HG03060 (cell line): ENCODE data around the gene CINP.
"Not testable (repeated sequence)": the region's sequence is repeated elsewhere in the genome, so short reads cannot be mapped to it uniquely, and the experiment has no call there.

ENCODE experiments used
- ATAC-seq: cut with Tn5 transposase; IDR thresholded peaks from one replicate; pipeline ENCODE4 v1.9.1; 2021; ENCODE audit warnings: low read depth, moderate number of reproducible peaks; ENCODE audit not compliant: unreplicated experiment

The CINP gene

DNA sequence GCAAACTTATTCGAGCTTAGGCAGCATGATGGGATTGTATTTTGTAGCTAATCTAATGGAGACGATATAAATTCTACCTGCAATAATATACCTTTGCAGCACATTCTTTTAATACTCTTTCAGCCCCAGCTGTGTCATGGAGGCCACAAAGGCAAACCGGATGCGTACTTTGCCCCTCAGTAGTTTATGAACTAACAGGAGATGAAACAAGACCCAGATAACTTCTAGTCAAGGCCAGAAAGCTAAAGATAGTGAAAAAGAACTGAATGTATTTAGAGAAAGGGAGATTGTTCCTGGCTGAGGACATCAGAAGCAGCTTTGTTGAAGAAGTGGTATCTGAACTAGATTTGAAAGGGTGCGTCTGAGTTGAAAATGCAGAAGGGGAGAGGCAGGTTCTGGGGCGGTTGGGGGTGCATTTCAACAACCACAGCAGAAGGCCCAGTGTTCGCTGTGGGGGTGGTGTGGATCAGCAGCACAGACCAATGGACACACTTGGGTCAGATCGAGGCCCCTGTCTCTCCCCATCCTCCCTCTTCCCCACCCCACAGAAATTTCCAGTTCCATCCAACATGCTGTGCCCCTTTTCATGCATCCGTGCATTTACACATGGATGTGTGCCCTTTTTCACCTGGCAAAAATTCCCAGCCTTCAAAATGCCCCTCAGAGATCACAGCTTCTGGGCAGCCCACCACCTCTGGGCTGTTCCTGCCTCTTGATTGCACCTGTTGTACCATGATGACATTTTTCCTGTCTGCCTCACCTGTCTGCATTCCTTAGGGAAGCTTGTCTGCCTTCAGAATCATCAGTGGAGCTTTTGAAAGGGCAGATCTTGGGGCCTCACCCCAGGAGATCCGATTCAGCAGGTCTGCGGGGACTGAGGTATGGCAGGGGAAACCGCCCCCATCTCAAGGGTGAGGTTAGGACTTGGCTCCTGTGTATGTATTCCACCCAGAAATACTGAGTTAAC, 41.0 kb downstream of the CINP start:
- ATAC-seq: no peak

DNA sequence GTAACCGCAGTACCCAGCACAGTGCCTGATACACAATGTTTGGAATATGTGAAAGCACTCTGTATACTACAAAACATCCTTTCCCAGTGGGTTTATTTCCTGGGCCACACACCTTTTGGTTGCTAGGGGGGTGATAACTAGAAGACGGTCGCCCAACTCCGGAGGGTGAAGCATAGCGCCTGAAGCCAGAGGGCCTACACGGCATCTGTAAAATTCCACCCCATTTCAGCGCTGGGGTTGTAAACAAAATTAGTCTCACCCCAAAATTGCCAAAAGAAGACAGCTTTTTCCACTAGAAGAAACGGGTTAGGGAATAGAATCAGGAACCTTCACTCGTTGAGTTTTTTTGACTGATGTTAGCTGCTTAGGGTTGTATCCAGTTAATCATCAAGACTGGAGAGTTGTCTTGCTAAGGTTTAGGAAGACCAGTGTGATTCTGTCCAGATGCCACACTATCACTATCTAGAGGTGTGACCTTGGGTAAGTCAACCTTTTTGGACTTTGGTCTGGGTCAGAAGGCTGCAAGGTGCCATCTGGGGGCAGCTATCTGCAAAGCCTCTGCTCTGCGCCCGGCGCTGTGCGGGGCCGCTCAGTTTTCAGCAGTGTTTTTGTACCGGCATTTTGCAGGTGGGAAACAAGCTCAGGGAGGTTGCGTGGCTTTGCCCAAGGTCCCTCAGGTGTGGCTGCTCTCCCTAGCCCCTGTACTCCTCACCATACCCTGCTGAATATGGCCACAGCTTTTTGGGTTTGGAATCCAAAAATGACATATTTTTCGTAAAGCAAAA, 41.8 kb downstream of the CINP start:
- no peak for ATAC-seq

- no peak for ATAC-seq
Observed at GRCh38 chr14:102320033-102320660, 42.5 kb downstream of the CINP start.

DNA sequence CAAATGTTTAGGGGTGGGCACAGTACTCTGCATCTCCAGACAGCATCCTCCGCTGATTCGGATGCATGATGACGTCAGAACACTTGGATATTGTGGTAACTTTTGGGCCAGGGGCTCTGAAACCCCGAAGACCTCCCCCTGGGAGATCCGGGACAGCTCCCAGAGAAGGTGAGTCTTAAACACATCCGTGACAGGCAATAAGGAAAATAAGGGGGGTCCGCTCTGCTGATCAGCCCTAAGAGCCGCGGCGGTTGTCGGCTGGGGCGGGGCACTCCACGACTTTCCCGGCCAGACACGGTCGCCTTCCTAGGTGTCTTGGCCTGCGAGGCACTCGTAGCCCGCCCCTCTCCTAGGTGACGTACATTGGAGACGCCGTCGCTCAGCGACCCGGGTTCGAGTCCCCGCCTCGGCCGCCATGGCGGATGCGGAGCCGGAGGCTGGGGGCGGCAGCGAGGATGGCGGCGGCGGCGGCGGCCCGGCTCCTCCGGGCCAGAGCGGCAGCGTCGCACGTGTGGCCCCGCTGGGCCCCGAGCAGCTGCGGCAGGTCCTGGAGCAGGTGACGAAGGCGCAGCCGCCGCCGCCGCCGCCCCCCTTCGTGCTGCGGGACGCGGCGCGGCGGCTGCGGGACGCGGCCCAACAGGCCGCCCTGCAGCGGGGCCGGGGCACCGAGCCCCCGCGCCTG, 43.2 kb downstream of the CINP start, which contains the start of gene ZNF839:
Gene ZNF839, plus strand, starts transcription at position 396 of the 682 bp plus-strand sequence. Its CDS starts 20 bp downstream, at position 416.
- no peak for ATAC-seq

GRCh38 chr14:102318781-102319276, 43.9 kb downstream of the CINP start:
- ATAC-seq: no peak

- ATAC-seq: no peak
Observed at GRCh38 chr14:102317564-102318248, 45.0 kb downstream of the CINP start.

DNA sequence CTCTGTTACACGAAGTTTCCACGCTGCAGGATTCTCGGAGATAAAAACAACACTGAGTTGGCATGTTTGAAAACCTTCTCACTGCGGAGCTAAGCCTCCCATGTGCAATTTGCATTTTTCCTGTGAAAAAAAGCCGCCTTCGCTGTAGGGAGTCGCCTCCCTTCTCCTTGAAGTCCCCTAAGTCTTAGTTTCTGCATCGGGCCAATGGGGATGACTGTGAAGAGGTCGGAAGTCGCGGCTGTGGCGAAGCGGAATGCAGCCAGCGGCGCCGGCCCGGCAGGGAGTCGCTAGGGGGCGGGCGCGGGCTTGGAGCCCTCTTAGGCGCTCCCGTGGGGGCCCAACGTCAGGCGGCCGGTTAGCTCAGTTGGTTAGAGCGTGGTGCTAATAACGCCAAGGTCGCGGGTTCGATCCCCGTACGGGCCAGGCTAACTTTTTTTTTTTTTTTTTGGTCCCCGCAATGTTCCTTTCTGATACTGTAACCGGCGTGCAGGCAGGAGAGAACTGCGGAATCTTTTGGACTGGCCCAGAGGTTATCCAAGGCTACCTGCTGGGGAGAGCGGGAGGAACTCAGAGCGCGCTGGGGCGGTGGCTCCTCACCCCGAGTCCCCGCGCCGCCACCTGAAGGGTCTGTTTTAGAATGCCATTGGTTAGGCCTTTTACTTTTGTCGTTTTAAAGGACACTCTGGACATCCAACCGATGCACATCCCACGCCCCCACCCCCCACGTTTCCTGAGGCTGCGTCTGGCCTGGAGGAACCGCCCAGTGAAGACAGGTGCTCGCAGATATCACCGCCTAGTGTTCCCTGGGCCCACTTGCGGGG, 45.7 kb downstream of the CINP start:
- ATAC-seq: peak; percentile 56

DNA sequence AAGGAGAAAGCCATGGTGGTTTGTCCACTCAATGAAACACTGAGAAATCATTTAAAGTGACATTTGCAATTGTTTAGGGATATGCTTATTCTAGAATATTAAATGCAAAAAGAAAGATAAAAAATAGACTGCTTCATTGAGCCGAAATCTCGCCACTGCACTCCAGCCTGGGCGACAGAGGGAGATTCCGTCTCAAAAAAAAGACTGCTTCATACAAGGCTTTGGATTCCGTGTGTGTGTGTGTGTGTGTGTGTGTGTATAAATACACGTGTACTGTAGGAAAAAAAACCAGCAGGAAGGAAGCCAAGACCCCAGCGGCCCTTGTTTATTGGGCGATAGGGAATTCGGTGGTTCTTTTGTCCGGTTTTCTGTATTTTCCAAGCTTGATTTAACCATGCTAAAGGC, 46.4 kb downstream of the CINP start:
- no peak for ATAC-seq

DNA sequence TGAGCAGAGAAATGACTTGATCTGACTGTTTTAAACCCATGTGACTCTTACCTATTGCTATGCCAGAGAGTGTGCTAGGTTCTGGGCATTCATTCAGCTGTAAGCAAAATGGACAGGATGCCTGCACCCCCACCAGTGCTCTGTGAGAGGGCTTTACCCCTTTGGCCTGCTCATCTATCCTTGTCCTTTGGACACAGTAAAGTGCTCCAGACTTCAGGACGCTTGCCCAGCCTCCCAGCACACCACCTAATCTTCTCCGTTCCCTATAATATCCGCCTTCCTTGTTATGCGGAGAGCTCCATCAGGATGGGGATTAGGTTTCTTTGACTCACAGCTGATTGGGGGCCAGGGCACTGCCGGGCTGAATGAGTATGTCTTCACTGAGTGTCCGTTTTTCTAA, 47.6 kb downstream of the CINP start:
- no peak for ATAC-seq

DNA sequence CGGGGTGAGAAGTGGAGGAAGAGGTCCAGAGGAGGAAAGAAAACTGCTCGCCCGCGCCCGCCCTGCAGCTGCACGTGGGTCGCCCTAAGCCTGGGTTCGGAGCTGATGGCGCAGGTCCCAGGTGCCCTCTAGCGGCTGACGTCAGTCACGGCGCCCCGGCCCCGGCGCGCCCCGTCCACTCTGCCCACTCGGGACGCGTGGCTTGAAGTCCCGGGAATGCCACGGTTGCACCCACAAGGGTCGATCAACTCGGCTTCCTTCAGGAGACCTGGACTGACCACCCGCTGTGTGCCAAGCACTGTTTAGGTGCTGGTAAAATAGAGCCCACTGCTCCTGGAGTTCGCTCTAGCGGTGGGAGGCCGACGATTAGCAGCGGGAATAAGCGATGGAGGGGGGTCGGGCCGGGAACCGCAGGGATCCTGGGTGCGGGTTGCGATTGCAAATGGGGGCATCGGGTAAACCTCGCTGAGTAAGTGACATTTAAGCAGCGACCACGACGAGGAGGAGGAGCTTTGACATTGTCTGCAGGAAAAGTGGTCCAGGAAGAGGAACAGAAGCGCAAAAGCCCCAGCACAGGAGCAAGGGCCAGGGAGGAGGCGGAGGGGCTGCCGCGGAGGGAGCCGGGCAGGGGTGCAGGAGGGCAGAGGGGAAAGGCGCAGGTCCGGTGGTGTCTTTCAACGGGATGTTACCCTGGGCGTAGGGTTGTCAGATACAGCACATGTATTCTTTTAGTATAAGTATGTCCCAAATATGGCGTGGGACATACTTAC, 48.3 kb downstream of the CINP start:
- no peak for ATAC-seq

DNA sequence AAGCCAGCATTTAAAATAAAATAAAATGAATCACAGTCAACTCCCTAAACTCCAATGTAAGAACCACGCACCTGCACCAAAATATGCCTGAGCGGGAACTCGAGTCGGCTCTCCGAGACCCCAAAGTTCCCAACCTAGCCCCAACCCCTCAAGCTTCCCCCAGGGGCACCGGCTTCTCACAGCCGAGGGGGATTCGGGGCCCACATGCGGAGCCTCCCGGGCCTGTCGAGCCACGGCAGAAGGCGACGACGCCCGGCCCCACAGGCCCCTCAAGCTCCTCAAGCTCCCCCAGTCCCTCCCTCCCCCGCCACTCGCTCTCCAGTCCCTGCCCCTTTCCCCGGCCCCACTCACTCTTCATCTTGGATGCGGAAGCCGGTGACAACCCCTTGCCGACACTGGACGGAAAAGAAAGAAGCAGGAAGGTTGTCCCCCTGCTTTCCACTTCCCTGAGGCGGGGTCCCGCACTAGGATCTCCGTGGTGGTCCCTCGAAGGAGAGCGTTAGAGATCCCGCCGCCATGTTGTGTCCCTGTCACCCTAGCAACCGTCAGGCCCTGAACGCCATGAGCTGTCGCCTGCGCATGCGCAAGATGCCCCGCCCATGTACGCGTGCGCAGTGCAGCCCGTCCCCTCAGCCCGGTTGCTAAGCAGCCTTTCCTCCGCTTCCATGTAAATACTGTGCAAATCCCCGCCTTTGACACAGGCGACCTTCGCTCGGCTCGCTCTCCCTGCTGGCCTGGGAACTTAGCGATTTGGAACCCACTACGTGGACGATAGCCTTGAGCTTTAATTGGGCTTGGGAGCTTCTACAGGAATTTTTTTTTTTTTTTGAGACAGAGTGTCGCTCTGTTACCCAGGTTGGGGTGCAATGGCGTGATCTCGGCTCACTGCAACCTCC, 57.8 kb downstream of the CINP start, which contains the start of gene MOK:
Gene MOK, minus strand, starts transcription at position 554 of the 896 bp plus-strand sequence. Its CDS starts 196 bp downstream, at position 358.
- peak; percentile 87 for ATAC-seq

- ATAC-seq: no peak
Observed at GRCh38 chr14:102303664-102304063, 59.0 kb downstream of the CINP start.

DNA sequence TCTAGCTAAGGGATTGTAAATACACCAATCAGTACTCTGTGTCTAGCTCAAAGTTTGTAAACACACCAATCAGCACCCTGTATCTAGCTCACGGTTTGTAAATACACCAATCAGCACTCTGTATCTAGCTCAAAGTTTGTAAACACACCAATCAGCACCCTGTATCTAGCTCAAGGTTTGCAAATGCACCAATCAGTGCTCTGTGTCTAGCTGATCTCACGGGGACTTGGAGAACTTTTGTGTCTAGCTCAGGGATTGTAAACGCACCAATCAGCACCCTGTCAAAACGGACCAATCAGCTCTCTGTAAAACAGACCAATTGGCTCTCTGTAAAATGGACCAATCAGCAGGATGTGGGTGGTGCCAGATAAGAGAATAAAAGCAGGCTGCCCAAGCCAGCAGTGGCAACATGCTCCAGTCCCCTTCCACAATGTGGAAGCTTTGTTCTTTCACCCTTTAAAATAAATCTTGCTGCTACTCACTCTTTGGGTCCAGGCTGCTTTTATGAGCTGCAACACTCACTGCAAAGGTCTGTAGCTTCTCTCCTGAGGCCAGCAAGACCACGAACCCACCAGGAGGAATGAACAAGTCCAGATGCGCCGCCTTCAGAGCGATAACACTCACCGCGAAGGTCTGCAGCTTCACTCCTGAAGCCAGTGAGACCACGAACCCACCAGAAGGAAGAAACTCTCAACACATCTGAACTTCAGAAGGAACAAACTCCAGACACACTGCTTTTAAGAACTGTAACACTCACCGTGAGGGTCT, 64.2 kb downstream of the CINP start:
- not testable (repeated sequence) for ATAC-seq
